Heart left ventricle (tissue), 16 donors: ENCODE data around the gene NPRL2. TPM values are rescaled to one million over a fixed set of nuclear protein-coding genes. Genes with fewer than 3 reads are reported as not detected.

Experiments used
- ATAC-seq, 4 donors: fragments of 200-7000 bp; cut with Tn5 transposase; one replicate each; pipeline ENCODE4 v1.9.1; 2020 to 2022; ENCODE audit warnings: moderate library complexity in 4 of 4, mild to moderate bottlenecking in 3 of 4, moderate number of reproducible peaks in 1 of 4
- DNase-seq, 5 donors: peaks; one replicate each; pipeline ENCODE4 v3.0.0-alpha.2; 2020
- H3K27ac ChIP-seq, 12 donors: fragments of 200-600 bp; sonication (generic) in 4 of 12; one replicate each; pipeline versions ENCODE4 v1.5.0 to v1.8.0; 2016 to 2022; ENCODE audit warnings: mild to moderate bottlenecking in 2 of 12
- H3K27me3 ChIP-seq, 9 donors: fragments of 200-600 bp; sonication (generic) in 2 of 9; one replicate each; pipeline versions ENCODE4 v1.5.1 to v1.8.0; 2016 to 2022; ENCODE audit warnings: mild to moderate bottlenecking in 3 of 9
- H3K36me3 ChIP-seq, 9 donors: fragments of 200-600 bp; sonication (generic) in 2 of 9; one replicate each; pipeline versions ENCODE4 v1.5.0 to v1.8.0; 2018 to 2022; ENCODE audit warnings: mild to moderate bottlenecking in 2 of 9
- H3K4me1 ChIP-seq, 12 donors: fragments of 200-600 bp; sonication (generic) in 4 of 12; one replicate each; pipeline versions ENCODE4 v1.5.0 to v1.8.0; 2016 to 2022; ENCODE audit warnings: mild to moderate bottlenecking in 3 of 12
- H3K4me3 ChIP-seq, 12 donors: fragments of 200-600 bp; sonication (generic) in 4 of 12; one replicate each; pipeline versions ENCODE4 v1.5.0 to v1.8.0; 2017 to 2022; ENCODE audit warnings: mild to moderate bottlenecking in 9 of 12, moderate library complexity in 4 of 12
- H3K9me3 ChIP-seq, 12 donors: fragments of 200-600 bp; sonication (generic) in 4 of 12; one replicate each; pipeline versions ENCODE4 v1.5.0 to v1.8.0; 2016 to 2022; ENCODE audit warnings: mild to moderate bottlenecking in 1 of 12
- CTCF ChIP-seq, 12 donors: fragments of 200-600 bp; sonication (generic) in 4 of 12; IDR thresholded peaks; one replicate each; pipeline versions ENCODE4 v1.5.0 to v1.8.0; 2018 to 2022; ENCODE audit warnings: antibody characterized with exemption in 12 of 12, mild to moderate bottlenecking in 5 of 12
- POLR2A ChIP-seq, 2 donors: fragments of 450-650 bp; IDR thresholded peaks; one replicate each; pipeline ENCODE4 v1.6.1; 2017; ENCODE audit warnings: antibody characterized with exemption in 2 of 2, mild to moderate bottlenecking in 2 of 2, moderate library complexity in 2 of 2
- WGBS, 4 donors: extraction: QIAGEN DNeasy Blood & Tissue Kit in 2 of 4; methylation state at CpG; one replicate each; pipeline versions ENCODE4 v1.1.5 to v1.1.7; 2013 to 2018; 5-methylcytosine and 5-hydroxymethylcytosine counted together
- intact Hi-C, 10 donors: fragments of 100-400 bp; cut with DNase I; formaldehyde crosslinking; loops; one replicate each; pipeline versions ENCODE4 v1.11.1 to v1.14.2; 2022
- polyA plus RNA-seq, 2 donors: library from polyadenylated mRNA; stranded (reverse); fragments of 200-250 nt; gene quantifications; one replicate each; pipeline ENCODE4 v1.2.3, GENCODE V29; 2013
- total RNA-seq, 9 donors: library from RNA; depleted of rRNA in 2 of 9; stranded (reverse); fragments of >200 nt in 2 of 9; fragmentation: NEBNext Ultra II Directional in 3 of 9; extraction: Animal tissue kit (Norgen Biotek cat#: 25700) in 3 of 9; gene quantifications; one replicate each; pipeline versions ENCODE4 v1.1.0 to v1.2.4, GENCODE V29; 2016 to 2023
- donor health status: ischemic (EF 13 %, LVEDD 7.1; RV severe dilation, severe dysfunction).
- donor health status: healthy with polysubstance abuse.
- donor health status: DM: no; HTN: yes; CAD: no.
- donor health status: DM: no; HTN: no; CAD: no.
- donor health status: ischemic (EF 25% LVEDD 6.9; RV normal size, moderate dysfunction).
- donor health status: ischemic (EF 25% LVEDD 5.7; RV mildly dilated, moderate dysfunction).
- donor health status: healthy.
- donor health status: DM: yes; HTN: yes; CAD: no.
- donor health status: ischemic (EF 35%, LVEDD 5.7; RV mildly dilated, moderate dysfunction).
- donor health status: nonischemic (EF 11% LVEDD 7.7; RV severe dilation, severe dysfunction).
- donor health status: DM: yes; HTN: yes; CAD: no.
- donor health status: PGD.
- donor health status: ischemic (EF 29% LVEDD 5.4; RV normal size, mild dysfunction).
- donor health status: nonischemic (EF 23%, LVEDD 6.1; RV moderate dilation, normal function).

The NPRL2 gene
- total and polyA plus RNA-seq, 11 donors: 12.0 to 19.0 (median 15.3) TPM

DNA sequence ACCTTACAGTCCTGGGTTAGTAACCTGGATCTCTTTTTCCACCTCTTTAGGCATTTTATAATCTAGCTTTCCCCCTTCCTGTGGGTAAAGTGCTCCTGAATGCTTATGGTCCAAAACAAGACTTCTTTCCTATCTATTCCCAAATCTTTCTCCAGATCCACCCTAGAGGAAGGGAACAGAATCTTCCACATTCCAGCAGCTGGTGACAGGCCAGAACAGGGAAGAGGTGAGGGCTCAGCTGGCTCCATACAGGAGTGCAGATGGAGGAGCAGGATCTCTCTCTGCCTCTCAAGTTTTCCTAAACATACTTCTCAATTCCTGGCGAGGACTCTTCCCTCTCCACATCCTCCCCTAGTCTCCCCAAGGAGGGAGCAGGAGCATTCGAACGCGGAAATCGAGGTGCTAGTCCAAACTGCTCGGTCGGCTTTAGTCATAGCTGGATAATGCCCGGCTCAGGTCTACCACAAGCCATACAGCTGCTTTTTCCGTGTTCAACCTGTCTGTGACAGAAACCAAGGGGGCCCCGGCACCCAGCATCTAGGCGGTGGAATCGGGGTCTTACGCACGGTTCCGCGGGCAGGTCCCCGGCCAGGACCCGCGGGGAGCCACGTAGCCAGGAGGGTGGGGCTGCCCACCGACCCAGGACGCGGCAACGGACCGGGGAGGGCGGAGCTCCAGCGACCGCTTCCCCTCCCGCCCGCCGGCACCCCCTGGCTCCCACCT lies 14.0 kb downstream of the NPRL2 start:
- Histone ChIP-seq H3K36me3 (peaks cover 0 to 32% (median 8%) of the 10 kb centered on the region in 9 donors), H3K4me3 (peak overlapping the region; percentile 70 to 97 (median 92)), H3K4me1 (peaks cover 13 to 87% (median 73%) of the 10 kb centered on the region in 12 donors), H3K9me3 (no peaks in the 10 kb centered on the region), H3K27me3 (peaks cover 0 to 4% (median 0%) of the 10 kb centered on the region in 9 donors), H3K27ac (peak overlapping the region; percentile 92 to 100 (median 98))
- WGBS, 4 donors: 0 to 1% (median 0%) methylated on average over 20 to 31 of the region's 31 CpGs
- TF ChIP-seq POLR2A (IDR thresholded peaks at IDR 0.05) (no peak), CTCF (IDR thresholded peaks at IDR 0.05) (no peak)
- intact Hi-C loops: loop anchor here in 1 of 10 donors (1.0 kb wide), 1 partner anchor 33 kb away; the partner anchor contains the start of gene HYAL1
- ATAC-seq (peak in 2 of 4 donors; percentile 0), DNase-seq (no peak)

DNA sequence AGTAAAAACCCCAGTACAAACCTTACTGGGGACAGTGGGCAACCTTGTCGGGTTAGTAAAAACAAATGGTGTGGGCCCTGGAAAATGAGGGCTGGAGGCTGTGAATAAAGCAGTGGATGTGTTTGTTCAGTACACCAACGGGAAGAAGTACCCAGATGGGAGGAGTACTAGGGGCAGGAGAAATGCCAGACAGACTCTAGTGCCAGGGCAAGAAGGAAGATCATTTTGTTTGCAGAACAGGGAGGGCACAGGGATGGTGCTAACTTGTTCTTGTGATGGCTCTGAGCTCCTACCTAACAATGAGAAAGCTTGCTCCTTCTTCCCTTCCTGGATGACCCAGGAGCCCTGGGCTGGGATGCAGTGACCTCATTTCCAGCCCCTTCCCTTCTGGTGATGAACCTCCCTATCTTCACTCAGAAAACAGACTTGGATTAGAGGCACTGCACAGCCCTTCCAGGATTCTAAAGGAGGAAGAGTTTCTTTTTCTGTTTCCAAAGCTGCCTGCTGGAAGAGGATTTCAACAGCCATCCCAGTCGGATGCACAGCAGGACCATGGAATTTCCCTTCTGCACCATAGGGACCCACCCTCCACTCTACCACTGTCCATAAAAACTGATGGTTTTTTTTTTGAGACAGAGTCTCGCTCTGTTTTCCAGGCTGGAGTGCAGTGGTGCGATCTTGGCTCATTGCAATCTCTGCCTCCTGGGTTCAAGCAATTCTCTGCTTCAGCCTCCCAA lies 16.1 kb downstream of the NPRL2 start:
- H3K4me1 ChIP-seq: peaks cover 8 to 66% (median 56%) of the 10 kb centered on the region in 12 donors
- H3K4me3 ChIP-seq: peak overlapping the region in 11 of 12 donors; percentile 5 to 97 (median 92)
- no peak for DNase-seq
- WGBS, 4 donors: 34 to 60% (median 49%) methylated on average over 5 of the region's 5 CpGs
- H3K27ac ChIP-seq: peak overlapping the region; percentile 92 to 100 (median 98)
- intact Hi-C loops: no loop called here
- peaks cover 0 to 53% (median 29%) of the 10 kb centered on the region in 9 donors for H3K36me3 ChIP-seq
- no peaks in the 10 kb centered on the region for H3K27me3 ChIP-seq
- TF ChIP-seq CTCF (IDR thresholded peaks at IDR 0.05): no peak
- TF ChIP-seq POLR2A (IDR thresholded peaks at IDR 0.05): no peak
- H3K9me3 ChIP-seq: no peaks in the 10 kb centered on the region
- peak in 1 of 4 donors; percentile 1 for ATAC-seq

DNA sequence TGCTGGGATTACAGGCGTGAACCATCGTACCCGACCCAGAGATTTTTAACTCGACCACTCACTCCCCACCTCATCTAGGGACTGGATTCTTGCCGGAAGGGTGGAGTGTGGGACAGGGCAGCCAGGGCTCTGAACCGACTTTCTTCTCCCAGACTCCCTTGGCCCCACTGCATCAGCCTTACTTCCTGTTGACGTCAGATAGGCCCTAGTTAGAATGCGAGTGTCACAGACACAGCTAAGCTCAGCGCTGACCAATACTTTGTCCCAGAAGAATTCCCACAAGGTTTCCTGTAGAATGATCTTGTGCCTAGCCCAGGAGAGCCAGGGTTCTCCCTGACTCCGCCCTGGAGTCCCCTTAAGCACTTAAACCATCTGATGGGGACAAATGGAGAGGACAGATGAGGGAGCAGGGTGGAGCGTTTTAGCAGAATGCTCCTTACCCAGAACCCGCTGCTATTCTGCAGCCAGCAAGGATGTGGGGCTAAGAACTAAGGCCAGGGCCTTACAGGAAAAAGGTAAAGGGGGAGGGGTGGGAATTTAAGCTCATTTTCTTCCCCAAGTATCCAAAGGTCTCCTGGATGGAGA lies 16.7 kb downstream of the NPRL2 start:
- Histone ChIP-seq H3K27ac (peak overlapping the region; percentile 92 to 100 (median 98)), H3K4me1 (peaks cover 8 to 61% (median 52%) of the 10 kb centered on the region in 12 donors), H3K9me3 (no peaks in the 10 kb centered on the region), H3K36me3 (peaks cover 0 to 59% (median 34%) of the 10 kb centered on the region in 9 donors), H3K27me3 (no peaks in the 10 kb centered on the region), H3K4me3 (peak overlapping the region in 11 of 12 donors; percentile 5 to 97 (median 92))
- intact Hi-C loops: no loop called here
- peak; percentile 66 to 87 (median 86) for DNase-seq
- WGBS, 4 donors: 37 to 49% (median 43%) methylated on average over 12 of the region's 12 CpGs
- peak; percentile 45 to 70 (median 46) for ATAC-seq
- no peak for TF ChIP-seq CTCF (IDR thresholded peaks at IDR 0.05)
- TF ChIP-seq POLR2A (IDR thresholded peaks at IDR 0.05): peak in 1 of 2 donors; percentile 58
